Measurements from ENCODE around the gene OSGEPL1. TPM values are rescaled to one million over a fixed set of nuclear protein-coding genes. Genes with fewer than 3 reads are reported as not detected.
"Not testable (repeated sequence)": the region's sequence is repeated elsewhere in the genome, so short reads cannot be mapped to it uniquely, and the experiment has no call there.

Gene OSGEPL1
- total RNA-seq, 5 donors from 2014 or later (not counting 1 experiment from before 2014, with no cell fraction given) = 5.5 to 15.3 (median 13.9) TPM

GRCh38 chr2:189726271-189726670, 36.3 kb downstream of the OSGEPL1 start:
- no peaks in the 10 kb centered on the region for H3K36me3 ChIP-seq (ENCODE audit: control insufficient read depth in 2 of 2, extremely low read depth in 1 of 2, insufficient read depth in 1 of 2, low read length in 1 of 2)
- ChIA-PET POLR2A (no interaction called here), CTCF (no interaction called here)
- WGBS (ENCODE audit: insufficient coverage) = no CpG with 5 or more reads among the region's 1 CpG
- Mint-ChIP-seq H3K27ac (no peak overlapping the region), H3K4me1 (no peaks in the 10 kb centered on the region), H3K27me3 (no peaks in the 10 kb centered on the region), H3K9me3 (no peaks in the 10 kb centered on the region), H3K4me3 (no peak overlapping the region), H3K36me3 (peaks cover 10% of the 10 kb centered on the region)
- no peak overlapping the region for H3K4me3 ChIP-seq (ENCODE audit: control insufficient read depth in 1 of 2, extremely low read depth in 1 of 2, low read length in 1 of 2)
- no peak overlapping the region for H3K27ac ChIP-seq (ENCODE audit: low read length)
- no peaks in the 10 kb centered on the region for H3K9me3 ChIP-seq
- no peaks in the 10 kb centered on the region for H3K27me3 ChIP-seq (replicated peaks in 1 of 2; ENCODE audit: control insufficient read depth in 2 of 2, extremely low read depth in 1 of 2, insufficient read depth in 2 of 2, low read length in 1 of 2)
- H3K4me1 ChIP-seq (ENCODE audit: control insufficient read depth in 1 of 2, extremely low read depth in 1 of 2, insufficient read depth in 2 of 2, low read length in 2 of 2) = no peaks in the 10 kb centered on the region
- no peak for DNase-seq
- ATAC-seq (replicated peaks in 1 of 4) = no peak

- Histone ChIP-seq H3K27ac (ENCODE audit: low read length) (no peak overlapping the region), H3K9me3 (no peaks in the 10 kb centered on the region), H3K36me3 (ENCODE audit: control insufficient read depth in 2 of 2, extremely low read depth in 1 of 2, insufficient read depth in 1 of 2, low read length in 1 of 2) (no peaks in the 10 kb centered on the region), H3K27me3 (replicated peaks in 1 of 2; ENCODE audit: control insufficient read depth in 2 of 2, extremely low read depth in 1 of 2, insufficient read depth in 2 of 2, low read length in 1 of 2) (no peaks in the 10 kb centered on the region), H3K4me1 (ENCODE audit: control insufficient read depth in 1 of 2, extremely low read depth in 1 of 2, insufficient read depth in 2 of 2, low read length in 2 of 2) (no peaks in the 10 kb centered on the region), H3K4me3 (ENCODE audit: control insufficient read depth in 1 of 2, extremely low read depth in 1 of 2, low read length in 1 of 2) (no peak overlapping the region)
- POLR2A ChIA-PET = no interaction called here
- peaks cover 9% of the 10 kb centered on the region for H3K36me3 Mint-ChIP-seq
- H3K9me3 Mint-ChIP-seq = no peaks in the 10 kb centered on the region
- H3K4me1 Mint-ChIP-seq = no peaks in the 10 kb centered on the region
- DNase-seq (no peak), ATAC-seq (replicated peaks in 1 of 4) (no peak)
- H3K27ac Mint-ChIP-seq = no peak overlapping the region
- CTCF ChIA-PET = interaction anchor here in 1 of 2 donors (1.7 kb wide), 1 partner anchor 10 kb away, joined by 6 read pairs; no protein-coding TSS in a partner anchor
- H3K27me3 Mint-ChIP-seq = no peaks in the 10 kb centered on the region
- H3K4me3 Mint-ChIP-seq = no peak overlapping the region
These were observed 39.4 kb downstream of the OSGEPL1 start for GRCh38 chr2:189723192-189723591.

GRCh38 chr2:189719571-189719970, 43.0 kb downstream of the OSGEPL1 start:
- Mint-ChIP-seq H3K36me3 (peaks cover 12% of the 10 kb centered on the region), H3K9me3 (peaks cover 0 to 9% (median 4%) of the 10 kb centered on the region in 3 donors), H3K27me3 (no peaks in the 10 kb centered on the region), H3K27ac (no peak overlapping the region), H3K4me3 (no peak overlapping the region), H3K4me1 (no peaks in the 10 kb centered on the region)
- Histone ChIP-seq H3K4me1 (ENCODE audit: control insufficient read depth in 1 of 2, extremely low read depth in 1 of 2, insufficient read depth in 2 of 2, low read length in 2 of 2) (no peaks in the 10 kb centered on the region), H3K4me3 (ENCODE audit: control insufficient read depth in 1 of 2, extremely low read depth in 1 of 2, low read length in 1 of 2) (no peak overlapping the region), H3K27ac (ENCODE audit: low read length) (no peak overlapping the region), H3K36me3 (ENCODE audit: control insufficient read depth in 2 of 2, extremely low read depth in 1 of 2, insufficient read depth in 1 of 2, low read length in 1 of 2) (no peaks in the 10 kb centered on the region), H3K9me3 (no peaks in the 10 kb centered on the region), H3K27me3 (replicated peaks in 1 of 2; ENCODE audit: control insufficient read depth in 2 of 2, extremely low read depth in 1 of 2, insufficient read depth in 2 of 2, low read length in 1 of 2) (no peaks in the 10 kb centered on the region)
- CTCF ChIA-PET = no interaction called here
- no CpG with 5 or more reads among the region's 4 CpGs for WGBS (ENCODE audit: insufficient coverage)
- ATAC-seq (replicated peaks in 1 of 4) (no peak), DNase-seq (no peak)
- POLR2A ChIA-PET = no interaction called here

- H3K27me3 Mint-ChIP-seq; ATAC-seq (replicated peaks in 1 of 4); H3K4me1 ChIP-seq (ENCODE audit: control insufficient read depth in 1 of 2, extremely low read depth in 1 of 2, insufficient read depth in 2 of 2, low read length in 2 of 2); H3K4me3 Mint-ChIP-seq; H3K4me1 Mint-ChIP-seq; POLR2A ChIA-PET; DNase-seq; H3K36me3 ChIP-seq (ENCODE audit: control insufficient read depth in 2 of 2, extremely low read depth in 1 of 2, insufficient read depth in 1 of 2, low read length in 1 of 2); H3K27me3 ChIP-seq (replicated peaks in 1 of 2; ENCODE audit: control insufficient read depth in 2 of 2, extremely low read depth in 1 of 2, insufficient read depth in 2 of 2, low read length in 1 of 2); H3K27ac Mint-ChIP-seq; H3K4me3 ChIP-seq (ENCODE audit: control insufficient read depth in 1 of 2, extremely low read depth in 1 of 2, low read length in 1 of 2); H3K9me3 Mint-ChIP-seq; H3K27ac ChIP-seq (ENCODE audit: low read length); H3K36me3 Mint-ChIP-seq; CTCF ChIA-PET; H3K9me3 ChIP-seq: not testable (repeated sequence)
- no CpG with 5 or more reads among the region's 1 CpG for WGBS (ENCODE audit: insufficient coverage)
These were observed 45.0 kb downstream of the OSGEPL1 start for GRCh38 chr2:189717593-189717992.

GRCh38 chr2:189709501-189710221, 52.9 kb downstream of the OSGEPL1 start:
- Mint-ChIP-seq H3K4me1 (no peaks in the 10 kb centered on the region), H3K27me3 (no peaks in the 10 kb centered on the region), H3K4me3 (no peak overlapping the region), H3K36me3 (peaks cover 16% of the 10 kb centered on the region), H3K9me3 (no peaks in the 10 kb centered on the region), H3K27ac (no peak overlapping the region)
- Histone ChIP-seq H3K27ac (ENCODE audit: low read length) (no peak overlapping the region), H3K27me3 (replicated peaks in 1 of 2; ENCODE audit: control insufficient read depth in 2 of 2, extremely low read depth in 1 of 2, insufficient read depth in 2 of 2, low read length in 1 of 2) (no peaks in the 10 kb centered on the region), H3K36me3 (ENCODE audit: control insufficient read depth in 2 of 2, extremely low read depth in 1 of 2, insufficient read depth in 1 of 2, low read length in 1 of 2) (peaks cover 0 to 4% of the 10 kb centered on the region in 2 donors), H3K4me1 (ENCODE audit: control insufficient read depth in 1 of 2, extremely low read depth in 1 of 2, insufficient read depth in 2 of 2, low read length in 2 of 2) (no peaks in the 10 kb centered on the region), H3K4me3 (ENCODE audit: control insufficient read depth in 1 of 2, extremely low read depth in 1 of 2, low read length in 1 of 2) (no peak overlapping the region), H3K9me3 (no peaks in the 10 kb centered on the region)
- ATAC-seq (replicated peaks in 1 of 4) (no peak), DNase-seq (no peak)
- ChIA-PET CTCF (interaction anchor here (0.6 to 1.5 kb wide), 4 partner anchors 10 to 428 kb away, joined by 3 read pairs; no protein-coding TSS in a partner anchor), POLR2A (no interaction called here)
- WGBS (ENCODE audit: insufficient coverage) = 100% methylated on average over 2 of the region's 5 CpGs

- no peak for DNase-seq
- H3K9me3 ChIP-seq = no peaks in the 10 kb centered on the region
- no peak for ATAC-seq (replicated peaks in 1 of 4)
These were observed 60.5 kb downstream of the OSGEPL1 start for GRCh38 chr2:189702071-189702470.

More at GRCh38 chr2:189702071-189702470, 60.5 kb downstream of the OSGEPL1 start:
- H3K4me3 ChIP-seq (ENCODE audit: control insufficient read depth in 1 of 2, extremely low read depth in 1 of 2, low read length in 1 of 2) = no peak overlapping the region
- Mint-ChIP-seq H3K4me3 (no peak overlapping the region), H3K4me1 (peaks cover 0 to 4% (median 0%) of the 10 kb centered on the region in 3 donors), H3K9me3 (no peaks in the 10 kb centered on the region), H3K36me3 (peaks cover 13% of the 10 kb centered on the region), H3K27ac (no peak overlapping the region), H3K27me3 (no peaks in the 10 kb centered on the region)
- no peaks in the 10 kb centered on the region for H3K4me1 ChIP-seq (ENCODE audit: control insufficient read depth in 1 of 2, extremely low read depth in 1 of 2, insufficient read depth in 2 of 2, low read length in 2 of 2)
- CTCF ChIA-PET = interaction anchor here (0.9 to 4.7 kb wide), 5 partner anchors 10 to 43 kb away, joined by 3 to 46 read pairs (median 3); partner anchors contain the start of gene ASNSD1 (in 1 of the 2)
- peaks cover 0 to 4% of the 10 kb centered on the region in 2 donors for H3K36me3 ChIP-seq (ENCODE audit: control insufficient read depth in 2 of 2, extremely low read depth in 1 of 2, insufficient read depth in 1 of 2, low read length in 1 of 2)
- POLR2A ChIA-PET = no interaction called here
- no peaks in the 10 kb centered on the region for H3K27me3 ChIP-seq (replicated peaks in 1 of 2; ENCODE audit: control insufficient read depth in 2 of 2, extremely low read depth in 1 of 2, insufficient read depth in 2 of 2, low read length in 1 of 2)
- H3K27ac ChIP-seq (ENCODE audit: low read length) = no peak overlapping the region

All from T-cell (primary cell).